Panc1 (cell line): ENCODE measurements around the gene DYNC1H1. TPM values are rescaled to one million over a fixed set of nuclear protein-coding genes. Genes with fewer than 3 reads are reported as not detected.

Source experiments
- ATAC-seq: fragments of 200-7000 bp; cut with Tn5 transposase; 2 replicates; pipeline ENCODE4 v1.9.1; 2020; ENCODE audit warnings: mild to moderate bottlenecking, moderate library complexity
- BruUV-seq: library from RNA; stranded (reverse); fragments of 400-500 nt; replicated peaks from 2 replicates; lab custom pipeline; 2021; lab: Mats Ljungman, UMichigan
- CTCF ChIA-PET: fragments of 300-600 bp; sonication (Branson Sonifier 250); formaldehyde crosslinking; loops from one replicate; lab custom pipeline; 2022; ENCODE audit warnings: antibody characterized with exemption; lab: Charles Lee
- POLR2A ChIA-PET: fragments of 300-600 bp; sonication (Branson Sonifier 250); formaldehyde crosslinking; loops from one replicate; lab custom pipeline; 2022; ENCODE audit warnings: antibody characterized with exemption; lab: Charles Lee
- DNase-seq: peaks from one replicate; pipeline ENCODE4 v3.0.0-alpha.2; 2010; ENCODE audit warnings: low read depth, low spot score
- H3K27ac ChIP-seq: 2 replicates; pipeline ENCODE4 v1.5.1; 2011; ENCODE audit warnings: mild to moderate bottlenecking, low read length, inconsistent platforms
- H3K27me3 ChIP-seq: fragments of 200-500 bp; sonication (Bioruptor generic); 2 replicates; pipeline ENCODE4 v1.6.0; 2014; ENCODE audit warnings: low read length, inconsistent platforms; ENCODE audit not compliant: control insufficient read depth, insufficient read depth
- H3K36me3 ChIP-seq: fragments of 200-500 bp; sonication (Bioruptor generic); 2 replicates; pipeline ENCODE4 v1.5.1; 2014; ENCODE audit warnings: inconsistent platforms, mild to moderate bottlenecking, low read length, moderate library complexity; ENCODE audit not compliant: control insufficient read depth, insufficient read depth
- H3K4me1 ChIP-seq: 2 replicates; pipeline ENCODE4 v1.5.1; 2011; ENCODE audit warnings: inconsistent platforms, mild to moderate bottlenecking, low read length, moderate library complexity; ENCODE audit not compliant: control insufficient read depth, insufficient read depth
- H3K4me3 ChIP-seq, 2 experiments: 2 replicates each; pipeline ENCODE4 v1.5.1; 2011 to 2012; ENCODE audit warnings: low read depth in 2 of 2, low read length in 2 of 2, mild to moderate bottlenecking in 2 of 2, inconsistent platforms in 1 of 2, moderate library complexity in 1 of 2
- H3K9me3 ChIP-seq: fragments of 200-500 bp; sonication (Bioruptor generic); 2 replicates; pipeline ENCODE4 v1.5.1; 2014; ENCODE audit warnings: low read depth, mild to moderate bottlenecking, inconsistent platforms, low read length, moderate library complexity; ENCODE audit not compliant: control insufficient read depth, insufficient read depth
- POLR2AphosphoS5 ChIP-seq: IDR thresholded peaks from 2 replicates; pipeline ENCODE4 v1.6.1; 2012; ENCODE audit warnings: mild to moderate bottlenecking, low read depth, low read length, moderate library complexity
- SIN3A ChIP-seq: IDR thresholded peaks from 2 replicates; pipeline ENCODE4 v1.6.1; 2012; ENCODE audit warnings: low read depth, mild to moderate bottlenecking, low read length, moderate library complexity, borderline replicate concordance; ENCODE audit not compliant: insufficient read depth
- TCF7L2 ChIP-seq: IDR thresholded peaks from 2 replicates; pipeline ENCODE4 v1.6.1; 2011; ENCODE audit warnings: mild to moderate bottlenecking, low read depth, low read length, inconsistent platforms
- in situ Hi-C: cut with HindIII; loops from 2 replicates; pipeline ENCODE4 v1.10.0; 2016; ENCODE audit warnings: low sequenced_read_pairs, low pct_unique_long_range_greater_than_20kb
- intact Hi-C: fragments of 100-400 bp; cut with micrococcal nuclease; formaldehyde crosslinking; loops from one replicate; pipeline ENCODE4 v1.10.0; 2022; ENCODE audit not compliant: unreplicated experiment
- total RNA-seq: library from RNA; stranded (reverse); gene quantifications from one replicate; pipeline ENCODE4 v1.2.1, GENCODE V29; 2021; ENCODE audit not compliant: unreplicated experiment
- TF ChIP-seq, protein P1 (sequence below): fragments of 450-650 bp; IDR thresholded peaks from 2 replicates; pipeline ENCODE4 v1.5.1; 2017; ENCODE audit warnings: mild to moderate bottlenecking
- TF ChIP-seq, protein P2 (sequence below), 2 experiments: IDR thresholded peaks; 2 replicates each; pipeline ENCODE4 v1.6.1; 2011 to 2012; ENCODE audit warnings: low read depth in 2 of 2, control low read depth in 1 of 2, low read length in 1 of 2, mild to moderate bottlenecking in 1 of 2, moderate library complexity in 1 of 2; ENCODE audit not compliant: insufficient read depth in 1 of 2

DYNC1H1 gene
- total RNA-seq, 1 experiment from 2014 or later, result 382 TPM

GRCh38 chr14:101950516-101951215 is 13.7 kb upstream of the DYNC1H1 start:
- no peak for TF ChIP-seq SIN3A
- TF ChIP-seq, protein P1, sequence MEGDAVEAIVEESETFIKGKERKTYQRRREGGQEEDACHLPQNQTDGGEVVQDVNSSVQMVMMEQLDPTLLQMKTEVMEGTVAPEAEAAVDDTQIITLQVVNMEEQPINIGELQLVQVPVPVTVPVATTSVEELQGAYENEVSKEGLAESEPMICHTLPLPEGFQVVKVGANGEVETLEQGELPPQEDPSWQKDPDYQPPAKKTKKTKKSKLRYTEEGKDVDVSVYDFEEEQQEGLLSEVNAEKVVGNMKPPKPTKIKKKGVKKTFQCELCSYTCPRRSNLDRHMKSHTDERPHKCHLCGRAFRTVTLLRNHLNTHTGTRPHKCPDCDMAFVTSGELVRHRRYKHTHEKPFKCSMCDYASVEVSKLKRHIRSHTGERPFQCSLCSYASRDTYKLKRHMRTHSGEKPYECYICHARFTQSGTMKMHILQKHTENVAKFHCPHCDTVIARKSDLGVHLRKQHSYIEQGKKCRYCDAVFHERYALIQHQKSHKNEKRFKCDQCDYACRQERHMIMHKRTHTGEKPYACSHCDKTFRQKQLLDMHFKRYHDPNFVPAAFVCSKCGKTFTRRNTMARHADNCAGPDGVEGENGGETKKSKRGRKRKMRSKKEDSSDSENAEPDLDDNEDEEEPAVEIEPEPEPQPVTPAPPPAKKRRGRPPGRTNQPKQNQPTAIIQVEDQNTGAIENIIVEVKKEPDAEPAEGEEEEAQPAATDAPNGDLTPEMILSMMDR, result no peak
- TF ChIP-seq POLR2AphosphoS5, result no peak
- TF ChIP-seq, protein P2, sequence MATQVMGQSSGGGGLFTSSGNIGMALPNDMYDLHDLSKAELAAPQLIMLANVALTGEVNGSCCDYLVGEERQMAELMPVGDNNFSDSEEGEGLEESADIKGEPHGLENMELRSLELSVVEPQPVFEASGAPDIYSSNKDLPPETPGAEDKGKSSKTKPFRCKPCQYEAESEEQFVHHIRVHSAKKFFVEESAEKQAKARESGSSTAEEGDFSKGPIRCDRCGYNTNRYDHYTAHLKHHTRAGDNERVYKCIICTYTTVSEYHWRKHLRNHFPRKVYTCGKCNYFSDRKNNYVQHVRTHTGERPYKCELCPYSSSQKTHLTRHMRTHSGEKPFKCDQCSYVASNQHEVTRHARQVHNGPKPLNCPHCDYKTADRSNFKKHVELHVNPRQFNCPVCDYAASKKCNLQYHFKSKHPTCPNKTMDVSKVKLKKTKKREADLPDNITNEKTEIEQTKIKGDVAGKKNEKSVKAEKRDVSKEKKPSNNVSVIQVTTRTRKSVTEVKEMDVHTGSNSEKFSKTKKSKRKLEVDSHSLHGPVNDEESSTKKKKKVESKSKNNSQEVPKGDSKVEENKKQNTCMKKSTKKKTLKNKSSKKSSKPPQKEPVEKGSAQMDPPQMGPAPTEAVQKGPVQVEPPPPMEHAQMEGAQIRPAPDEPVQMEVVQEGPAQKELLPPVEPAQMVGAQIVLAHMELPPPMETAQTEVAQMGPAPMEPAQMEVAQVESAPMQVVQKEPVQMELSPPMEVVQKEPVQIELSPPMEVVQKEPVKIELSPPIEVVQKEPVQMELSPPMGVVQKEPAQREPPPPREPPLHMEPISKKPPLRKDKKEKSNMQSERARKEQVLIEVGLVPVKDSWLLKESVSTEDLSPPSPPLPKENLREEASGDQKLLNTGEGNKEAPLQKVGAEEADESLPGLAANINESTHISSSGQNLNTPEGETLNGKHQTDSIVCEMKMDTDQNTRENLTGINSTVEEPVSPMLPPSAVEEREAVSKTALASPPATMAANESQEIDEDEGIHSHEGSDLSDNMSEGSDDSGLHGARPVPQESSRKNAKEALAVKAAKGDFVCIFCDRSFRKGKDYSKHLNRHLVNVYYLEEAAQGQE (IDR thresholded peaks at IDR 0.05; ENCODE audit: insufficient read depth in 1 of 2, low read depth in 2 of 2, low read length in 1 of 2), result no peak
- no peak for TF ChIP-seq TCF7L2
- ATAC-seq (no peak), DNase-seq (no peak)
- in situ Hi-C loops, result no loop called here
- H3K27me3 ChIP-seq, result no peaks in the 10 kb centered on the region
- ChIA-PET POLR2A (no interaction called here), CTCF (interaction anchor here (0.8 kb wide), 1 partner anchor 13 kb away, joined by 6 read pairs; no protein-coding TSS in a partner anchor)
- H3K9me3 ChIP-seq, result no peaks in the 10 kb centered on the region
- H3K4me1 ChIP-seq, result peaks cover 3% of the 10 kb centered on the region
- no peak overlapping the region for H3K4me3 ChIP-seq
- intact Hi-C loops, result no loop called here
- H3K27ac ChIP-seq, result no peak overlapping the region
- no TSS peak for BruUV-seq
- H3K36me3 ChIP-seq, result peaks cover 7% of the 10 kb centered on the region; the same call in 1 of the 2 replicates

- H3K4me1 ChIP-seq, result peaks cover 3% of the 10 kb centered on the region
- DNase-seq, result no peak
- H3K27ac ChIP-seq, result no peak overlapping the region
- intact Hi-C loops, result no loop called here
- ATAC-seq, result no peak; the same call in 1 of the 2 replicates
- no TSS peak for BruUV-seq
- ChIA-PET POLR2A (interaction anchor here (0.7 kb wide), 1 partner anchor 144 kb away, joined by 3 read pairs; no protein-coding TSS in a partner anchor), CTCF (interaction anchor here (0.7 to 1.2 kb wide), 2 partner anchors 182 to 245 kb away, joined by 3 to 12 read pairs; no protein-coding TSS in a partner anchor)
- peaks cover 5% of the 10 kb centered on the region; the same call in 1 of the 2 replicates for H3K36me3 ChIP-seq
- in situ Hi-C loops, result no loop called here
- H3K27me3 ChIP-seq, result no peaks in the 10 kb centered on the region
- TF ChIP-seq, protein P1, result no peak
- TF ChIP-seq TCF7L2, result no peak
- TF ChIP-seq POLR2AphosphoS5, result no peak
- no peak for TF ChIP-seq SIN3A
- TF ChIP-seq, protein P2 (IDR thresholded peaks at IDR 0.05; ENCODE audit: insufficient read depth in 1 of 2, low read depth in 2 of 2, low read length in 1 of 2), result no peak
- H3K9me3 ChIP-seq, result no peaks in the 10 kb centered on the region
- H3K4me3 ChIP-seq, result no peak overlapping the region
These were observed 11.2 kb upstream of the DYNC1H1 start for GRCh38 chr14:101953151-101953550.
